ENCODE results near the gene UBA7.

DNA sequence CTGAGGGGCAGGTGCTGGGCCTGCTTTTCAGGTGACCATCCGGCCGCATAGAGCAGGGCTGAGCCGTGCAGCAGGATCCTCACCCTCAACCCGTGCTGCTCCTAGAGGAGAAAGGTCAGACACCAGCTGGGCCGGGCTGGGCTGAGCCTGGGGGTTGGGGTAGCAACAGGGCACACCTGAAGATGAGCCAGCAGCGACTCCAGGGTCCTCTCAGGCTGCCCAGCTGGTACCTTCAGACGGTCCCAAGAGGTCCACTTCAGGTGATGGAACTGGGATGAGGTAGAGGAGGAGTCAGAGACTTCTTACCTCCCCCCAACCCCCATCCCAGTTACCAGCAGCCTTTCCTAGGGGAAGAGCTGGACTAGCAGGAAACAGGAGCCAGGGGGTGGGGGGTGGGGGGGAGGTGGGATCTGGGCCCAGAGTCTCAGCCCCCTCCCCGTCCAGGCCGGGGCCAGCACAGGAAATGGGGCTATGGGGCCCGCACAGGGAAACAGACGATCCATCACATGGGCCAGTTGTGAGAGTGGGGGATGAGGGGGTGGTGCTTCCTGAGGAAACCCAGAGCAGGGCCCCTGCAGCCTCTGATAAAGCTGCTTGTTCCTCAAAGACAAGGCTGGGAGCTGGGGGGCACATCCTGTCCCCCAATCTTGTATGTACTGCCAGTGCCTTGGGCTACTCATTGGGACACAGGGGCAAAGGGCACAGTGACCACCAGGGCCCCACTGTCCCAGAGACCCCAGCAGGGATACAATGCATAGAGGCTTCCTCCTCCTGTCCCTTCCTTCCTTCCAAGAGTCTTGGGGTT lies 7.7 kb downstream of the UBA7 start:
- TF ChIP-seq, protein P1, sequence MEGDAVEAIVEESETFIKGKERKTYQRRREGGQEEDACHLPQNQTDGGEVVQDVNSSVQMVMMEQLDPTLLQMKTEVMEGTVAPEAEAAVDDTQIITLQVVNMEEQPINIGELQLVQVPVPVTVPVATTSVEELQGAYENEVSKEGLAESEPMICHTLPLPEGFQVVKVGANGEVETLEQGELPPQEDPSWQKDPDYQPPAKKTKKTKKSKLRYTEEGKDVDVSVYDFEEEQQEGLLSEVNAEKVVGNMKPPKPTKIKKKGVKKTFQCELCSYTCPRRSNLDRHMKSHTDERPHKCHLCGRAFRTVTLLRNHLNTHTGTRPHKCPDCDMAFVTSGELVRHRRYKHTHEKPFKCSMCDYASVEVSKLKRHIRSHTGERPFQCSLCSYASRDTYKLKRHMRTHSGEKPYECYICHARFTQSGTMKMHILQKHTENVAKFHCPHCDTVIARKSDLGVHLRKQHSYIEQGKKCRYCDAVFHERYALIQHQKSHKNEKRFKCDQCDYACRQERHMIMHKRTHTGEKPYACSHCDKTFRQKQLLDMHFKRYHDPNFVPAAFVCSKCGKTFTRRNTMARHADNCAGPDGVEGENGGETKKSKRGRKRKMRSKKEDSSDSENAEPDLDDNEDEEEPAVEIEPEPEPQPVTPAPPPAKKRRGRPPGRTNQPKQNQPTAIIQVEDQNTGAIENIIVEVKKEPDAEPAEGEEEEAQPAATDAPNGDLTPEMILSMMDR (IDR thresholded peaks at IDR 0.05), result no peak
- no peak for TF ChIP-seq POLR2A (IDR thresholded peaks at IDR 0.05)
